Duodenal mucosa (tissue), 2 donors: Measurements from ENCODE around the gene SH3BP5L.
"Not testable (repeated sequence)": the region's sequence is repeated elsewhere in the genome, so short reads cannot be mapped to it uniquely, and the experiment has no call there.

Experiments
- H3K27ac ChIP-seq: one replicate; pipeline ENCODE4 v1.7.0; 2013; ENCODE audit warnings: low read depth, low read length
- H3K27me3 ChIP-seq, 2 donors: one replicate each; pipeline ENCODE4 v1.7.0; 2013; ENCODE audit warnings: low read length in 2 of 2, control low read depth in 1 of 2; ENCODE audit not compliant: insufficient read depth in 2 of 2, control insufficient read depth in 1 of 2
- H3K36me3 ChIP-seq, 2 donors: one replicate each; pipeline ENCODE4 v1.7.0; 2013; ENCODE audit warnings: low read length in 2 of 2, control low read depth in 1 of 2; ENCODE audit not compliant: insufficient read depth in 2 of 2, control insufficient read depth in 1 of 2
- H3K4me1 ChIP-seq, 2 donors: one replicate each; pipeline ENCODE4 v1.7.0; 2013; ENCODE audit warnings: low read length in 2 of 2, control low read depth in 1 of 2; ENCODE audit not compliant: insufficient read depth in 2 of 2, control insufficient read depth in 1 of 2
- H3K4me3 ChIP-seq, 2 donors: one replicate each; pipeline ENCODE4 v1.7.0; 2013; ENCODE audit warnings: low read length in 2 of 2, low read depth in 1 of 2
- H3K9ac ChIP-seq, 2 donors: one replicate each; pipeline ENCODE4 v1.7.0; 2013; ENCODE audit warnings: low read length in 2 of 2, low read depth in 1 of 2
- H3K9me3 ChIP-seq, 2 donors: one replicate each; pipeline ENCODE4 v1.7.0; 2013; ENCODE audit warnings: low read length in 2 of 2, control low read depth in 1 of 2; ENCODE audit not compliant: control insufficient read depth in 1 of 2

SH3BP5L gene

DNA sequence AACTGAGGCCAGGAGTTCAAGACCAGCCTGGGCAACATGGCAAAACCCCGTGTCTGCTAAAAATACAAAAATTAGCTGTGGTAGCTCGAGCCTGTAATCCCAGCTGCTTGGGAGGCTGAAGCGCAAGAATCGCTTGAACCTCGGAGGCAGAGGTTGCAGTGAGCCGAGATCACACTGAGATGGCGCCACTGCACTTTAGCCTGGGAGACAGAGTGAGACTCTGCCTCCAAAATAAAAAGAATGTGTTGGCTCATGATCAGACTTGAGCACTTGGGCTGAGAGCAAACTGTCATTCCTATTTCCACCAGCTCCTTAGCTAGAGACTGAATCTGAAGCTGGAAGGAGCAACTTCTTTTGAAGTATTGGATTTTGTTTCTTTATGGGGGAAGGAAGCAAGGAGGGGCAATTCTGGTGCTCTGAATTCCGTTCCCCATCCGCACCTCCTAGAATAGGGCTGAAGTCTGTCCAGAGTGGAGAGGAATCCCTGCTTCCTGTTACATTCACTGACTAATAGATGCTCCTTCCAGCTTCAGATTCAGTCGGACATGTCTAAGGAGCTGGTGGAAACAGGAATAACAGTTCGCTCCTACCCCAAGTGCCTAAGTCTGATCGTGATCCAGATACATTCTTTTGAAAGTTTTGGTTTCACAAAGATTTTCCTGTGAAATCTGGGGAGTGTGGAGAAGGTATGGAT lies 16.1 kb upstream of the SH3BP5L start:
- H3K27ac ChIP-seq: no peak overlapping the region
- H3K4me3 ChIP-seq: no peak overlapping the region

DNA sequence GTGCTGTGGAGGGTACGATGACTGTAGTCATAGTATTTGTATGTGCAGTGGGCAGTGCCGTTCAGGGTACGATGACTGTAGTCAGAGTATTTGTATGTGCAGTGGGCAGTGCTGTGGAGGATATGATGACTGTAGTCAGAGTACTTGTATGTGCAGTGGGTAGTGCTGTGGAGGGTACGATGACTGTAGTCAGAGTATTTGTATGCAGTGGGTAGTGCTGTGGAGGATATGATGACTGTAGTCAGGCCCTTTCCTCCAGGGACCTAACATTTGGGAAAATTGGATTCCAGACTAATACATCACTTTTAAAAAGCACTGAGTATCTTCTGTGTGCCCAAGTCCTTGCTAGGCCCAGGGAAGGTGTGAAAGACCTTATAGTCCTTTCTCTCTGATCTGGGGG lies 15.2 kb upstream of the SH3BP5L start:
- H3K9ac ChIP-seq: no peak overlapping the region
- H3K4me3 ChIP-seq: no peak overlapping the region
- H3K27me3 ChIP-seq: no peaks in the 10 kb centered on the region
- peaks cover 0 to 26% of the 10 kb centered on the region in 2 donors for H3K36me3 ChIP-seq
- H3K4me1 ChIP-seq: peaks cover 6 to 34% of the 10 kb centered on the region in 2 donors
- H3K9me3 ChIP-seq: no peaks in the 10 kb centered on the region
- H3K27ac ChIP-seq: no peak overlapping the region

More for the DNA sequence above, 16.1 kb upstream of the SH3BP5L start:
- no peaks in the 10 kb centered on the region for H3K27me3 ChIP-seq
- H3K9ac ChIP-seq: no peak overlapping the region
- peaks cover 6 to 34% of the 10 kb centered on the region in 2 donors for H3K4me1 ChIP-seq
- H3K36me3 ChIP-seq: peaks cover 0 to 35% of the 10 kb centered on the region in 2 donors
- H3K9me3 ChIP-seq: no peaks in the 10 kb centered on the region

DNA sequence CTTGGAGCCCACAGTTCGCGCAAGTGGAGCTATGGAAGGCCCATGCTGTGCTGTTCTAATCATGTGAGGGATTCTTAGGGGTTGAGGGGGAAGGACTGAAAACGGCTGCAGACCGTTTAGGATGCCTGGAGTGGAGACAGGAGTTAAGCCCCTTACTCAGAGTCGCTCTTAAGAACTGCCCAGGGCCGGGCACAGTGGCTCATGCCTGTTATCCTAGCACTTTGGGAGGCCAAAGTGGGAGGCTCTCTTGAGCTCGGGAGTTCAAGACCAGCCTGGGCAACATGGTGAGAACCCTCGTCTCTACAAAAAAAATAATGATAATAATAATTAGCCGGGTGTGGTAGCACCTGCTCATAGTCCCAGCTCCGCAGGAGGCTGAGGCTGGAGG lies 13.4 kb upstream of the SH3BP5L start:
- Histone ChIP-seq H3K27ac (peak overlapping the region; percentile 100), H3K36me3 (peaks cover 0 to 8% of the 10 kb centered on the region in 2 donors), H3K4me1 (peaks cover 6 to 34% of the 10 kb centered on the region in 2 donors), H3K27me3 (no peaks in the 10 kb centered on the region), H3K9me3 (no peaks in the 10 kb centered on the region), H3K4me3 (peak overlapping the region; percentile 83 to 91), H3K9ac (peak overlapping the region; percentile 92 to 99)

DNA sequence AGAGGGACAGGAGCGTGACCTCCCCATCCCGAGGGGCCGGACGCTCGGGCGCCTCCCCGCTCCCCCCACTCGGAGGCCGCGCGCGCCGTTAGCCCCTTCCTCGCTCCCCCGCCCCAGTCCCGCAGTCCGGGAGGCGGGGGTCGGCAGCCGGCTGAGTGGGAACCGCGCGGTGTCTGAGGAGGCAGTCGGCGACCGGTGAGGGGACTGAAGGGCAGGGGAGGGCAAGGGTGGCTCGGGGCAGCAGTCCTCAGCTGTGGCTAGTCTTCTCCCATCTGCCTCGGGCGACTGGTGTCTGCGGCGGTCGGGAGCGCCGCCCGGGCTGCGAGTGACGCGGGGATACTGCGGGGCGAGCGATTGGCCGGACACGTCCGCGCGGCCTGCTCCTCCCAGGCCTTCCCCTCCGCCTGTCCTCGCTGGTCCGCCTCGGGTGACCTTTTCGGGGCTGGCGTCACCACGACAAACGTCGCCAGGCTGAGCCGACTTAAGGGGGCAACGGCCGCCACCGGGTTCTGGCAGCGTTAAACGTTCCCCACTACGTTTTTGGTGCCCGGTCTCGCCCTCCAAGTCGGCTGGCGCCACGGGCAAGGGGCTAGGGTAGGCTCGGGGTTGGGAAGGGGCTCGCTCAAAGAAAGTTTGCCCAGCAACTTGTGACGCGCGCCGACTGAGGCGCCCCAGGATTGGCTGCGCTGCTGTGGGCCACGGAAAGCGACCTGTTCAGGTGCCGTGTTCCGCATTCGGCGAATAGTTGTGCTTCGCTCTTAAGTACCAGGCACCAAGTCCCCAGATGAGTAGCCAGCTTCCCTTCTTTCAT lies 12.8 kb upstream of the SH3BP5L start:
- H3K27ac ChIP-seq: peak overlapping the region; percentile 100
- H3K27me3 ChIP-seq: no peaks in the 10 kb centered on the region
- peaks cover 6 to 34% of the 10 kb centered on the region in 2 donors for H3K4me1 ChIP-seq
- peak overlapping the region; percentile 83 to 91 for H3K4me3 ChIP-seq
- H3K9me3 ChIP-seq: no peaks in the 10 kb centered on the region
- H3K9ac ChIP-seq: peak overlapping the region; percentile 92 to 99
- peaks cover 0 to 8% of the 10 kb centered on the region in 2 donors for H3K36me3 ChIP-seq

DNA sequence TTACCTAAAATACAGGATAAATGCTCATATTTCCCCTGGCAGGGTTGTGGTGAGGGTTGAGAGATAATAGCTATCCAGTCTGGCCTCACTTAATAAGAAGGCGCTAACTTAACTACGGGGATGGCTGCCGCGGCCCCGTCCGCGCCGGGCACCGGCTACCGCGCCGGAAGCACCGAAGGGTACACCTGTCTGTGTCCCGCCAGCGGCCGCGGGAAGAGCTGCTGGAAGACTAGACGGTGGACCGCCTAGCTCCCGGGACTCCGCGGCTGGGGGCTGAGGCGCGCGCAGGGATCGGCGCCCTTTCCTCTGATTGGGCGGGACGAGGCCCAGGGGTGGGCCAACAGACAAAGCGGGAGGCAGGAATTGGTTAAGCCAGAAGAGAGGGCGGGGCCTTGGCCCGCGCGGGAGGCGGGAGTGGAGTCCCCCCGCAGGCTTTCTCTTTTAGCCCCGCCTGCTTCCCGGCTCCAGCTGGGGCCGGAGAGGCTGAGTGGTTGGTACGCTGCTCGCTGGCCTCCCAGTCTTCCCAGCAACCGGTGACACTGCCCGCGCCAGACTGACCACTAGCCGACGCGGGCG lies 12.2 kb upstream of the SH3BP5L start, which contains the start of gene ZNF672:
Gene ZNF672 (plus strand): TSS at position 444 of the 576 bp plus-strand sequence. CDS start 9,051 bp downstream, outside the sequence.
- no peaks in the 10 kb centered on the region for H3K9me3 ChIP-seq
- no peaks in the 10 kb centered on the region for H3K27me3 ChIP-seq
- peaks cover 6 to 34% of the 10 kb centered on the region in 2 donors for H3K4me1 ChIP-seq

DNA sequence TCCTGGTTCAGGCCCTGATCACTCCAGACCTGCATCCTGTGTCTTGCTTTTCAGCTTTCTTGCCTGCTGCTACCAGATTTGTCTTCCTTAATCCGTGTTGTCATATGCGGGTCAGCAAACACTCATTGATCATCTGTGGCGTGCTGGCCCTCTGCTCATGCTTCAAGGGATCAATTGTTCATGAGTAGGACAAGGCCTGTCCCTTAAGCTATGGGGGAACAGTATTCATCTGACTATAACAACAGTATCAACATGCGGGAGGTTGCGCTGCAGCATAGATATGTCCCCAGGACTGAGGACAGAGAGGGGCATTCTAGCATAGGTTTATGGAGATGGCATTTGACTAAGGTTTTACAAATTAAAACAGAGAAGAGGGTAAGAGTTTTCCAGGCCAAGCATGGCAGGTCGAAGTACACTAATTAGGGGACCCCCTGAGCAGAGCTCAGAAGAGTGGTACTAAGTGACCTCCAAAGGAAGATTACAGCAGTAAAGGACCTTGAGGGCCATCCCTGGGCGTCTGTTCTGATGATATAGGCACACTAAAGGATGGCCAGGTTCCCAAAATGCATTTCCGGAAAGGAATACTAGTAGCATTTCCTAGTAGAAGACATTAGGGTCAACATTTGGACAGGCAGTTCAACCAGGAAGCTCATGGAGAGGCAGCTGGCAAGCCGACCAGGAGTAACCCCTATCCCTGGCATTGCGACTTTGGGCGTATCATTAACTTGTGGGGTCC lies 11.5 kb upstream of the SH3BP5L start:
- Histone ChIP-seq H3K4me1 (peaks cover 6 to 34% of the 10 kb centered on the region in 2 donors), H3K4me3 (peak overlapping the region; percentile 79 to 80), H3K36me3 (no peaks in the 10 kb centered on the region), H3K27ac (peak overlapping the region; percentile 86), H3K9me3 (no peaks in the 10 kb centered on the region), H3K9ac (peak overlapping the region; percentile 69 to 92), H3K27me3 (no peaks in the 10 kb centered on the region)

More for the DNA sequence above, 12.2 kb upstream of the SH3BP5L start, which contains the start of gene ZNF672:
- Histone ChIP-seq H3K4me3 (peak within 1 kb of the TSS; percentile 83 to 91), H3K9ac (peak within 1 kb of the TSS; percentile 92 to 99), H3K27ac (peak within 1 kb of the TSS; percentile 100), H3K36me3 (peaks cover 0 to 3% of the 10 kb centered on the region in 2 donors)

DNA sequence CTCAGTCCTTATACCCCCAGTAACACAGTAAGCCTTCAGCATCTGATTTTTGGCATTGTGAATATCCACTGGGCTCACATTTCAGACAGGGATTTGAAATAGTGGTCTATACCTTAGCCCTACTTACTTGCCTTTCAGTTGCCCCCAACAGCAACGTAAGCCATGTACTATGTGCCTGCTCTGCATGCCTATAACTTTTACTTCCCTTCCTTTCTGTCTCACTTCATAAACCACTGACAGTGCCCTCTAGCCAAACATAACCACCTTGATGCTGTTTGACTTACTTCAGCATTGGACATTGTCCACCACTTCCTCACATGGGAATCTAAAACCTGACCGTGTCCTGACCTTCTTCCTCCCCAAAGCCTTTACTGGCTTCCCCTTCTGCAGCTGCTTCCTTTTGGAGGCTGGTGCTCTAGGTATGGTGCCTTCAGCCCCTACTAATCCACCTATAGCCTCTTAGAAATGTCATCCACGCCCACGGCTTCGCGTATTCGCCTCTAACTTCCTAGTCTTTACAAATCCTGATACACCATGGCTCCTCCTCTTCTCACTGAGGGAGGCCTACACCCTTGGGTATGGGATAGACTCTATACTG lies 8.7 kb upstream of the SH3BP5L start:
- H3K4me3 ChIP-seq: no peak overlapping the region
- no peak overlapping the region for H3K9ac ChIP-seq

DNA sequence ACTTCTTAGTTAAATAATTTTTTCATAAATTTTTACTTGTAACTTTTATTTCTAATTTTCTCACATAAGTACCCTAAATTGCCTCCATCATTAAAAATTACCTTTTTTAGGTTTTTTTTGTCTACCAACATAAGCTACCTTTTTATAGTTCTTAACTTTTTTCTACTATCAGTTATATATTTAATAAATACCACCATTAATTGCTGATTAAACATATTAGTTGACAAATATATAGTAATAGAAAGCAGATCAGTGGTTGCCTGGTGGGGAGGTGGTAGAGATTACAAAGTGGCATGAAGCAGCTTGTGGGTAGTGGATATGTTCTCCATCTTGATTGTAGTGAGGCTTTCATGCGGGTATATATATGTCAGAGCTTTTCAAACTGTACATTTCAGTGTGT lies 6.1 kb upstream of the SH3BP5L start:
- Histone ChIP-seq H3K27me3 (no peaks in the 10 kb centered on the region), H3K4me3 (no peak overlapping the region), H3K9me3 (no peaks in the 10 kb centered on the region)

More for the DNA sequence above, 8.7 kb upstream of the SH3BP5L start:
- Histone ChIP-seq H3K27ac (no peak overlapping the region), H3K9me3 (no peaks in the 10 kb centered on the region), H3K4me1 (peaks cover 6 to 14% of the 10 kb centered on the region in 2 donors), H3K36me3 (no peaks in the 10 kb centered on the region), H3K27me3 (no peaks in the 10 kb centered on the region)

DNA sequence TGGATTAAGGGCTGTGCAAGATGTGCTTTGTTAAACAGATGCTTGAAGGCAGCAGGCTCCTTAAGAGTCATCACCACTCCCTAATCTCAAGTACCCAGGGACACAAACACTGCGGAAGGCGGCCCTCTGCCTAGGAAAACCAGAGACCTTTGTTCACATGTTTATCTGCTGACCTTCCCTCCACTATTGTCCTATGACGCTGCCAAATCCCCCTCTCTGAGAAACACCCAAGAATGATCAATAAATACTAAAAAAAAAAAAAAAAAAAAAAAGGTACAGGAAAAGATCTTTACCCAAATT lies 5.0 kb upstream of the SH3BP5L start:
- not testable (repeated sequence) for H3K36me3 ChIP-seq, H3K4me1 ChIP-seq, H3K4me3 ChIP-seq, H3K27ac ChIP-seq, H3K27me3 ChIP-seq, H3K9me3 ChIP-seq, H3K9ac ChIP-seq

More for the DNA sequence above, 6.1 kb upstream of the SH3BP5L start:
- Histone ChIP-seq H3K4me1 (peaks cover 2 to 7% of the 10 kb centered on the region in 2 donors), H3K27ac (no peak overlapping the region), H3K9ac (no peak overlapping the region), H3K36me3 (no peaks in the 10 kb centered on the region)
